Measurements from ENCODE around the gene SCN3A. TPM values are rescaled to one million over a fixed set of nuclear protein-coding genes. Genes with fewer than 3 reads are reported as not detected.

The SCN3A gene
- total RNA-seq (under 1 TPM; 0.06 to 0.48 (median 0.30) TPM), total RNA-seq (0 to 1.3 (median 0.26) reads per million in 29 experiments)
- 0.42 TPM for total RNA-seq (2013)

DNA sequence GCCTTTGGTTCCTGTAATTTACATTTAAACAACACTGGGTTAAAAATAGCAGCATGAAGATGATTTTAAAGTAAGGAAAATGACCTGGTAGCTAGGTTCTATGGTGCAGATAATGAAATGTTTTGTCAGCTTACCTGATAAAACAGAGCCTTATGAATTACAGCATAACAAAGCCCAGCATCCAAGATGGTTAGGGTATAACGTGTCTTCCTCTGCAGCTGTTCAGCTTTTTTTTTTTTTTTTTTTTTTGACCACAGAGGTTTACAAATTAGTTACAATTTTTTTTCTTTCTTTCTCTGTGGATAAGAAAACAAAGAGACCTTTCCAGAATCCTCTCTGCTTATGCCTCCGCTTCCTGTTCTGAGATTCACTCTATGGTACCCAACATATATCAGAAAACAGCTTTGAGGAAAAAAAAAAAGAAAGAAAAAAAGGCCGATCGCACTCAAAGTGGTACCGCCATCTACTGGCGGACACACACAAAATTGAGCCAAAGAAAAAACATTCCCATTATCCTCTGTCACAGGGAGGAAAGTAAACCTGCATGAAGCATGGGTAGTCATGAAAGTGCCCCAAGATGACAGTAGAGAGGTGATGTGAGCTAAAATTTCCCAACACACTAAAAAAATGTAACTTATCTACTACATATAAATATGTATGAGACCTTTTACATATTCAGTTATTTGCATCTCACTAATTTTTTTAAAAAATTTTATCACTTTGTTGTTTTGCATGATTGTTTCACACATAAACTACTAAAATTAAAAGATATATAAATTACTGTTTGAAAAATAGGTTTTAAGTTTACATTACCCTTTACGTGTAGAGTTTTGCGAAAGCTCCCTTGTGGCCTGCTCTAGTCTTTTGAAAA lies at the start of gene SCN3A:
SCN3A (minus strand) TSS at position 362 of the 871 bp plus-strand sequence. CDS start 27,656 bp downstream, outside the sequence.
- no peaks in the 10 kb centered on the region for H3K36me3 ChIP-seq (ENCODE audit: control insufficient read depth in 2 of 2, extremely low read depth in 1 of 2, insufficient read depth in 1 of 2, low read length in 1 of 2)
- Mint-ChIP-seq H3K27ac (no peak within 1 kb of the TSS), H3K4me1 (peaks cover 4% of the 10 kb centered on the region in 3 donors), H3K9me3 (peaks cover 0 to 2% (median 0%) of the 10 kb centered on the region in 3 donors), H3K36me3 (no peaks in the 10 kb centered on the region), H3K4me3 (peak within 1 kb of the TSS in 1 of 3 donors; percentile 21), H3K27me3 (peaks cover 0 to 2% of the 10 kb centered on the region in 2 donors)
- no CpG with 5 or more reads among the region's 8 CpGs for WGBS (ENCODE audit: insufficient coverage)
- no peaks in the 10 kb centered on the region for H3K27me3 ChIP-seq (replicated peaks in 1 of 2; ENCODE audit: control insufficient read depth in 2 of 2, extremely low read depth in 1 of 2, insufficient read depth in 2 of 2, low read length in 1 of 2)
- CTCF ChIA-PET = interaction anchor here (0.5 to 1.2 kb wide), 13 partner anchors 10 to 1034 kb away, joined by 3 to 8 read pairs (median 3); no protein-coding TSS in a partner anchor
- no peaks in the 10 kb centered on the region for H3K4me1 ChIP-seq (ENCODE audit: control insufficient read depth in 1 of 2, extremely low read depth in 1 of 2, insufficient read depth in 2 of 2, low read length in 2 of 2)
- POLR2A ChIA-PET = no interaction called here
- DNase-seq (peak in 1 of 35 experiments; percentile 16), ATAC-seq (replicated peaks in 1 of 4) (no peak)
- no peak within 1 kb of the TSS for H3K27ac ChIP-seq (ENCODE audit: low read length)
- no peak within 1 kb of the TSS for H3K4me3 ChIP-seq (ENCODE audit: control insufficient read depth in 1 of 2, extremely low read depth in 1 of 2, low read length in 1 of 2)
- H3K9me3 ChIP-seq = no peaks in the 10 kb centered on the region

DNA sequence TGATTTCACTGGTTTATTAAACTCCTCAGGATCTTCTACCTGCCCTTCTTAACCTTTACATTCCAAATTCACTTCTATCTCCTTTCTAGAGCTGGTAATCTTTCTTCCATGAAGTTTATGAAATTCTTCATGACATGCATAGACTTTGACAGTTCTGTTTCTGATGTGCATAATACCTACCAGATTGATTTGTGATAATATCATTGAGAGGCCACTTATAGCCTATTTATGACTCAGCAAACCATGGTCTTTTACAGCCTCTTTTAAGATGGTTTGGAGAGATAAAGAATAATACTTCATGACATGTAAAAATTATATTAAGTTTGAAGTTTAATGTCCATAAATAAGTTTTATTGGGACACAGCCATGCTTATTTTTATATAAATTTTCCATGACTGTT lies 49.3 kb upstream of the SCN3A start:
- no peak overlapping the region for H3K27ac ChIP-seq (ENCODE audit: low read length)
- H3K4me1 ChIP-seq (ENCODE audit: control insufficient read depth in 1 of 2, extremely low read depth in 1 of 2, insufficient read depth in 2 of 2, low read length in 2 of 2) = no peaks in the 10 kb centered on the region
- no peaks in the 10 kb centered on the region for H3K27me3 ChIP-seq (replicated peaks in 1 of 2; ENCODE audit: control insufficient read depth in 2 of 2, extremely low read depth in 1 of 2, insufficient read depth in 2 of 2, low read length in 1 of 2)
- H3K36me3 Mint-ChIP-seq = no peaks in the 10 kb centered on the region
- H3K9me3 Mint-ChIP-seq = no peaks in the 10 kb centered on the region
- DNase-seq (no peak), ATAC-seq (replicated peaks in 1 of 4) (no peak)
- H3K9me3 ChIP-seq = no peaks in the 10 kb centered on the region
- H3K36me3 ChIP-seq (ENCODE audit: control insufficient read depth in 2 of 2, extremely low read depth in 1 of 2, insufficient read depth in 1 of 2, low read length in 1 of 2) = no peaks in the 10 kb centered on the region
- H3K4me3 Mint-ChIP-seq = no peak overlapping the region
- no peaks in the 10 kb centered on the region for H3K27me3 Mint-ChIP-seq
- CTCF ChIA-PET = no interaction called here
- no peaks in the 10 kb centered on the region for H3K4me1 Mint-ChIP-seq
- H3K4me3 ChIP-seq (ENCODE audit: control insufficient read depth in 1 of 2, extremely low read depth in 1 of 2, low read length in 1 of 2) = no peak overlapping the region
- no peak overlapping the region for H3K27ac Mint-ChIP-seq
- POLR2A ChIA-PET = no interaction called here

DNA sequence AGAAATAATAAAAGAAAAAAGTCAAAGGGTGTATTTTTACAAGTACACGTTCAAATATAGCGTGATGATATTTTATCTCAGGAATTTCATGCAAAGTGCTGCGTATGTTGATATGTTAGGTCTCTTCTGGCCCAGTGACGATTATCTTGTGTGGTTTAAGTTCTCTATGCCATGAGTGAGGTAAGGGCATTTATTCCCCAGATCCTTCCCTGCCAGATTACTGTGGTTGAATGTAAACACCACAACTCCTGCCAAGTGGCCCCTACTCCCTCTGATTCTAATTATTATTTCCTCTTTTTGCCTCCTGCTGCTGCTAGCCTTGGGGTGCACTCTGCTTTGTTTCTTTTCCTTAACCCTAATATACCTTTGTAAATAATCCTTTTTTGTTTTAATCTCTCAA lies 47.5 kb upstream of the SCN3A start:
- ATAC-seq (replicated peaks in 1 of 4) = no peak
- Mint-ChIP-seq H3K9me3 (no peaks in the 10 kb centered on the region), H3K36me3 (no peaks in the 10 kb centered on the region), H3K4me3 (no peak overlapping the region), H3K27me3 (no peaks in the 10 kb centered on the region), H3K27ac (no peak overlapping the region), H3K4me1 (no peaks in the 10 kb centered on the region)
- H3K4me3 ChIP-seq (ENCODE audit: control insufficient read depth in 1 of 2, extremely low read depth in 1 of 2, low read length in 1 of 2) = no peak overlapping the region
- H3K36me3 ChIP-seq (ENCODE audit: control insufficient read depth in 2 of 2, extremely low read depth in 1 of 2, insufficient read depth in 1 of 2, low read length in 1 of 2) = no peaks in the 10 kb centered on the region
- ChIA-PET POLR2A (no interaction called here), CTCF (no interaction called here)
- no peak for DNase-seq
- WGBS (ENCODE audit: insufficient coverage) = no CpG with 5 or more reads among the region's 4 CpGs
- H3K9me3 ChIP-seq = no peaks in the 10 kb centered on the region
- H3K27ac ChIP-seq (ENCODE audit: low read length) = no peak overlapping the region
- no peaks in the 10 kb centered on the region for H3K27me3 ChIP-seq (replicated peaks in 1 of 2; ENCODE audit: control insufficient read depth in 2 of 2, extremely low read depth in 1 of 2, insufficient read depth in 2 of 2, low read length in 1 of 2)
- no peaks in the 10 kb centered on the region for H3K4me1 ChIP-seq (ENCODE audit: control insufficient read depth in 1 of 2, extremely low read depth in 1 of 2, insufficient read depth in 2 of 2, low read length in 2 of 2)

DNA sequence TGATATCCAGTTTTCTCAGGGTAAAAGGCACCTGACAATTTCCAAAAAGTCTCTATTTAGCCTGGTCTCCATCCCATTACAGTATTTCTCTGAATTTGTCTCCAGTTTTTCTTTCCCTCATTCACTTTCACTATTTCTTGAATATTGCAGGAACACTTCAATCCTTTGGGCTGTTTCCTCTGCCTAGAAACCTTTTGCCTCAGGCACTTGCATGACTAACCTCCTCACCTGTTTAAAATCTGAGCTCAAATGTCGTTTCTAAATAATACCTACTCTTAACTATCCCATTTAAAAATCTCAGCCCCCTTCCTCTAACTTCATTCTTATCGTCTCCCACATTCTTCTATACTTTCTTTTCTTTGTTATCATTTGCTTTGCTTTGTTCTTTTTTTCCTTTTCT lies 44.4 kb upstream of the SCN3A start:
- Mint-ChIP-seq H3K4me1 (no peaks in the 10 kb centered on the region), H3K9me3 (no peaks in the 10 kb centered on the region), H3K27ac (no peak overlapping the region), H3K36me3 (no peaks in the 10 kb centered on the region), H3K4me3 (no peak overlapping the region), H3K27me3 (peaks cover 0 to 3% of the 10 kb centered on the region in 2 donors)
- Histone ChIP-seq H3K4me1 (ENCODE audit: control insufficient read depth in 1 of 2, extremely low read depth in 1 of 2, insufficient read depth in 2 of 2, low read length in 2 of 2) (no peaks in the 10 kb centered on the region), H3K9me3 (no peaks in the 10 kb centered on the region), H3K27me3 (replicated peaks in 1 of 2; ENCODE audit: control insufficient read depth in 2 of 2, extremely low read depth in 1 of 2, insufficient read depth in 2 of 2, low read length in 1 of 2) (no peaks in the 10 kb centered on the region), H3K27ac (ENCODE audit: low read length) (no peak overlapping the region), H3K4me3 (ENCODE audit: control insufficient read depth in 1 of 2, extremely low read depth in 1 of 2, low read length in 1 of 2) (no peak overlapping the region), H3K36me3 (ENCODE audit: control insufficient read depth in 2 of 2, extremely low read depth in 1 of 2, insufficient read depth in 1 of 2, low read length in 1 of 2) (no peaks in the 10 kb centered on the region)
- ChIA-PET POLR2A (no interaction called here), CTCF (interaction anchor here in 1 of 2 donors (0.8 kb wide), 1 partner anchor 9 kb away, joined by 3 read pairs; the partner anchor contains the start of gene SCN2A)
- no peak for DNase-seq
- ATAC-seq (replicated peaks in 1 of 4) = no peak
- 48% methylated on average over 2 of the region's 2 CpGs for WGBS (ENCODE audit: insufficient coverage)

DNA sequence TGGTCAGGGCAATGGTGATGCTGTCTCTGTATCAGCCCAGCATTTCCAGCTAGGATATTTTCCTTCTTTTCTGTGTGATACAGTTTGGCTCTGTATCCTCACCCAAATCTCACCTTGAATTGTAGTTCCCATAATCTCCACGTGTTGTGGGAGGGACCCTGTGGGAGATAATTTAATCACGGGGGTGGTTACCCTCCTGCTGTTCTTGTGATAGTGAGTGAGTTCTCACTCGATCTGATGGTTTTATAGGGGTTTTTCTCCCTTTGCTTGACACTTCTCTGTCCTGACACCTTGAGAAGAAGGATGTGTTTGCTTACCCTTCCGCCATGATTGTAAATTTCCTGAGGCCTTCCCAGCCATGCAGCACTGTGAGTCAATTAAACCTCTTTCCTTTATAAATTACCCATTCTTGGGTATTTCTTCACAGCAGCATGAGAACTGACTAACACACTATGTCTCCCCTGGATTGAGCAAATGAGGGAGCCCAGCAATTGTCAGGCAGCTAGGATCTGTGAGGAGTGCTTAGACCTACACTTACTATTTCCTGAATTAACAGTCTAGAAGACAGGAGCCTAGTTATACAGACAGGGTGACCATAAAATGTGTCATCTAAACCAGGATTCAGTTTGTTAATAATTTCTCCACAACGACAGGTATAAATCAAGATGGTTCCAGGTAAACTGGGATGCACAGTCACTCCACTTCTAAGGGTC lies 41.4 kb upstream of the SCN3A start:
- no peak for ATAC-seq (replicated peaks in 1 of 4)
- no peak overlapping the region for H3K27ac Mint-ChIP-seq

DNA sequence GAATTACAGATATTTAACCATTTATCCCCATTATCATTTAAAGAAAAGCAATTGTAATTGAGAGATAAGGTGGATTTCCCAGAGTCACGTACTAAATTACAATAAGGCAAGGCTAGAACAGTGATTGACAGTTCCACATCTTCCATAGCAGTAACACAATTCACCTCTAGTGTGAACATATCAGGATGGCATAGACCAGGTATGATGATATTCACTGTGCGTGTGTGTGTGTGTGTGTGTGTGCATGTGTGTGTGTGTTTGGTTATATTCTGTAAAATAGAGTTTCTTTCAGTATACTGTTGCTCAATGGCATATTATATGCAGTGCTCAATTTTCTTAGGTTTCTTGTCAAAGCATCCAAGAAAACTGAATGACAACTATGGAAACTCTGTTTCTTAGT lies 37.1 kb upstream of the SCN3A start:
- DNase-seq (no peak), ATAC-seq (replicated peaks in 1 of 4) (no peak)
- no peaks in the 10 kb centered on the region for H3K9me3 ChIP-seq
- no peak overlapping the region for H3K4me3 Mint-ChIP-seq
- H3K4me1 Mint-ChIP-seq = no peaks in the 10 kb centered on the region
- H3K27ac ChIP-seq (ENCODE audit: low read length) = no peak overlapping the region
- H3K36me3 Mint-ChIP-seq = no peaks in the 10 kb centered on the region
- CTCF ChIA-PET = no interaction called here
- no peaks in the 10 kb centered on the region for H3K36me3 ChIP-seq (ENCODE audit: control insufficient read depth in 2 of 2, extremely low read depth in 1 of 2, insufficient read depth in 1 of 2, low read length in 1 of 2)
- H3K9me3 Mint-ChIP-seq = no peaks in the 10 kb centered on the region
- peaks cover 0 to 7% of the 10 kb centered on the region in 2 donors for H3K27me3 Mint-ChIP-seq
- no CpG with 5 or more reads among the region's 2 CpGs for WGBS (ENCODE audit: insufficient coverage)
- H3K27me3 ChIP-seq (replicated peaks in 1 of 2; ENCODE audit: control insufficient read depth in 2 of 2, extremely low read depth in 1 of 2, insufficient read depth in 2 of 2, low read length in 1 of 2) = no peaks in the 10 kb centered on the region
- no peak overlapping the region for H3K27ac Mint-ChIP-seq
- no peaks in the 10 kb centered on the region for H3K4me1 ChIP-seq (ENCODE audit: control insufficient read depth in 1 of 2, extremely low read depth in 1 of 2, insufficient read depth in 2 of 2, low read length in 2 of 2)
- POLR2A ChIA-PET = no interaction called here
- no peak overlapping the region for H3K4me3 ChIP-seq (ENCODE audit: control insufficient read depth in 1 of 2, extremely low read depth in 1 of 2, low read length in 1 of 2)

More for the DNA sequence above, 41.4 kb upstream of the SCN3A start:
- POLR2A ChIA-PET = no interaction called here
- DNase-seq = no peak
- Histone ChIP-seq H3K4me1 (ENCODE audit: control insufficient read depth in 1 of 2, extremely low read depth in 1 of 2, insufficient read depth in 2 of 2, low read length in 2 of 2) (no peaks in the 10 kb centered on the region), H3K4me3 (ENCODE audit: control insufficient read depth in 1 of 2, extremely low read depth in 1 of 2, low read length in 1 of 2) (no peak overlapping the region), H3K36me3 (ENCODE audit: control insufficient read depth in 2 of 2, extremely low read depth in 1 of 2, insufficient read depth in 1 of 2, low read length in 1 of 2) (no peaks in the 10 kb centered on the region), H3K9me3 (no peaks in the 10 kb centered on the region), H3K27me3 (replicated peaks in 1 of 2; ENCODE audit: control insufficient read depth in 2 of 2, extremely low read depth in 1 of 2, insufficient read depth in 2 of 2, low read length in 1 of 2) (no peaks in the 10 kb centered on the region), H3K27ac (ENCODE audit: low read length) (no peak overlapping the region)
- Mint-ChIP-seq H3K4me3 (no peak overlapping the region), H3K36me3 (no peaks in the 10 kb centered on the region), H3K4me1 (no peaks in the 10 kb centered on the region), H3K9me3 (no peaks in the 10 kb centered on the region), H3K27me3 (peaks cover 0 to 7% of the 10 kb centered on the region in 2 donors)
- no CpG with 5 or more reads among the region's 5 CpGs for WGBS (ENCODE audit: insufficient coverage)
- CTCF ChIA-PET = interaction anchor here in 1 of 2 donors (0.6 kb wide), 1 partner anchor 10 kb away, joined by 6 read pairs; no protein-coding TSS in a partner anchor

All from T-cell (primary cell).